H1 (cell line): Measurements from ENCODE around the gene FANK1. TPM values are rescaled to one million over a fixed set of nuclear protein-coding genes. Genes with fewer than 3 reads are reported as not detected.

ENCODE experiments used
- MAFK ChIP-seq: IDR thresholded peaks from 2 replicates; pipeline ENCODE4 v1.6.1; 2012; ENCODE audit warnings: low read depth, mild to moderate bottlenecking, improper control_type of control experiment, low read length
- SP1 ChIP-seq: IDR thresholded peaks from 2 replicates; pipeline ENCODE4 v1.6.1; 2011; ENCODE audit warnings: low read depth, low read length
- polyA plus RNA-seq, 7 experiments: library from polyadenylated mRNA; depleted of rRNA in 3 of 7; stranded (reverse) in 5 of 7; unstranded in 2 of 7; fragments of >200 nt in 5 of 7; fragments of 200-250 nt in 2 of 7; gene quantifications; 1 replicate in 5 of 7; 2 replicates in 1 of 7; 4 replicates in 1 of 7; pipeline versions ENCODE4 v1.2.1 to v1.2.3, GENCODE V29; 2011 to 2013; ENCODE audit warnings: missing spikeins in 2 of 7, mixed read lengths in 2 of 7
- total RNA-seq: library from RNA; stranded (reverse); fragmentation: NEBNext Ultra II Directional; extraction: Animal tissue kit (Norgen Biotek cat#: 25700); gene quantifications from 2 replicates; pipeline ENCODE4 v1.2.1, GENCODE V29; 2021
- TF ChIP-seq, protein P1 (sequence below): fragments of 300-600 bp; sonication (generic); IDR thresholded peaks from 2 replicates; pipeline ENCODE4 v1.7.1; 2012; ENCODE audit warnings: low read length, moderate library complexity, mild to moderate bottlenecking, inconsistent platforms; ENCODE audit not compliant: insufficient replicate concordance

The FANK1 gene
- total and polyA plus RNA-seq, 2 of the 8 experiments (the other 6 are each of a cell fraction or from before 2014, with no cell fraction given) = 1.2 TPM; not detected in 1

DNA sequence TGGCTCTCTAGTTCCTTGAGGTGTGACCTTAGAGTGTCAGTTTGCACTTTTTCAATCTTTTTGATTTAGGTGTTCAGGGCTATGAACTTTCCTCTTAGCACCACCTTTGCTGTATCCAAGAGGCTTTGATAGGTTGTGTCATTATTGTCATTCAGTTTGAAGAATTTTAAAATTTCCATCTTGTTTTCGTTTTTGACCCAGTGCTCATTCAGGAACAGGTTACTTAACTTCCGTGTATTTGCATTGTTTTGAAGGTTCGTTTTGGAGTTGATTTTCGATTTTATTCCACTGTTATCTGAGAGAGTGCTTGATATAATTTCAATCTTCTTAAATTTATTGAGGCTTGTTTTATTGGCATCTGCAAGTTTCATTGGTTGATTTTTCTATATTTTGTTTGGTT is 37.3 kb downstream of the FANK1 start (continued):
- TF ChIP-seq, protein P1, sequence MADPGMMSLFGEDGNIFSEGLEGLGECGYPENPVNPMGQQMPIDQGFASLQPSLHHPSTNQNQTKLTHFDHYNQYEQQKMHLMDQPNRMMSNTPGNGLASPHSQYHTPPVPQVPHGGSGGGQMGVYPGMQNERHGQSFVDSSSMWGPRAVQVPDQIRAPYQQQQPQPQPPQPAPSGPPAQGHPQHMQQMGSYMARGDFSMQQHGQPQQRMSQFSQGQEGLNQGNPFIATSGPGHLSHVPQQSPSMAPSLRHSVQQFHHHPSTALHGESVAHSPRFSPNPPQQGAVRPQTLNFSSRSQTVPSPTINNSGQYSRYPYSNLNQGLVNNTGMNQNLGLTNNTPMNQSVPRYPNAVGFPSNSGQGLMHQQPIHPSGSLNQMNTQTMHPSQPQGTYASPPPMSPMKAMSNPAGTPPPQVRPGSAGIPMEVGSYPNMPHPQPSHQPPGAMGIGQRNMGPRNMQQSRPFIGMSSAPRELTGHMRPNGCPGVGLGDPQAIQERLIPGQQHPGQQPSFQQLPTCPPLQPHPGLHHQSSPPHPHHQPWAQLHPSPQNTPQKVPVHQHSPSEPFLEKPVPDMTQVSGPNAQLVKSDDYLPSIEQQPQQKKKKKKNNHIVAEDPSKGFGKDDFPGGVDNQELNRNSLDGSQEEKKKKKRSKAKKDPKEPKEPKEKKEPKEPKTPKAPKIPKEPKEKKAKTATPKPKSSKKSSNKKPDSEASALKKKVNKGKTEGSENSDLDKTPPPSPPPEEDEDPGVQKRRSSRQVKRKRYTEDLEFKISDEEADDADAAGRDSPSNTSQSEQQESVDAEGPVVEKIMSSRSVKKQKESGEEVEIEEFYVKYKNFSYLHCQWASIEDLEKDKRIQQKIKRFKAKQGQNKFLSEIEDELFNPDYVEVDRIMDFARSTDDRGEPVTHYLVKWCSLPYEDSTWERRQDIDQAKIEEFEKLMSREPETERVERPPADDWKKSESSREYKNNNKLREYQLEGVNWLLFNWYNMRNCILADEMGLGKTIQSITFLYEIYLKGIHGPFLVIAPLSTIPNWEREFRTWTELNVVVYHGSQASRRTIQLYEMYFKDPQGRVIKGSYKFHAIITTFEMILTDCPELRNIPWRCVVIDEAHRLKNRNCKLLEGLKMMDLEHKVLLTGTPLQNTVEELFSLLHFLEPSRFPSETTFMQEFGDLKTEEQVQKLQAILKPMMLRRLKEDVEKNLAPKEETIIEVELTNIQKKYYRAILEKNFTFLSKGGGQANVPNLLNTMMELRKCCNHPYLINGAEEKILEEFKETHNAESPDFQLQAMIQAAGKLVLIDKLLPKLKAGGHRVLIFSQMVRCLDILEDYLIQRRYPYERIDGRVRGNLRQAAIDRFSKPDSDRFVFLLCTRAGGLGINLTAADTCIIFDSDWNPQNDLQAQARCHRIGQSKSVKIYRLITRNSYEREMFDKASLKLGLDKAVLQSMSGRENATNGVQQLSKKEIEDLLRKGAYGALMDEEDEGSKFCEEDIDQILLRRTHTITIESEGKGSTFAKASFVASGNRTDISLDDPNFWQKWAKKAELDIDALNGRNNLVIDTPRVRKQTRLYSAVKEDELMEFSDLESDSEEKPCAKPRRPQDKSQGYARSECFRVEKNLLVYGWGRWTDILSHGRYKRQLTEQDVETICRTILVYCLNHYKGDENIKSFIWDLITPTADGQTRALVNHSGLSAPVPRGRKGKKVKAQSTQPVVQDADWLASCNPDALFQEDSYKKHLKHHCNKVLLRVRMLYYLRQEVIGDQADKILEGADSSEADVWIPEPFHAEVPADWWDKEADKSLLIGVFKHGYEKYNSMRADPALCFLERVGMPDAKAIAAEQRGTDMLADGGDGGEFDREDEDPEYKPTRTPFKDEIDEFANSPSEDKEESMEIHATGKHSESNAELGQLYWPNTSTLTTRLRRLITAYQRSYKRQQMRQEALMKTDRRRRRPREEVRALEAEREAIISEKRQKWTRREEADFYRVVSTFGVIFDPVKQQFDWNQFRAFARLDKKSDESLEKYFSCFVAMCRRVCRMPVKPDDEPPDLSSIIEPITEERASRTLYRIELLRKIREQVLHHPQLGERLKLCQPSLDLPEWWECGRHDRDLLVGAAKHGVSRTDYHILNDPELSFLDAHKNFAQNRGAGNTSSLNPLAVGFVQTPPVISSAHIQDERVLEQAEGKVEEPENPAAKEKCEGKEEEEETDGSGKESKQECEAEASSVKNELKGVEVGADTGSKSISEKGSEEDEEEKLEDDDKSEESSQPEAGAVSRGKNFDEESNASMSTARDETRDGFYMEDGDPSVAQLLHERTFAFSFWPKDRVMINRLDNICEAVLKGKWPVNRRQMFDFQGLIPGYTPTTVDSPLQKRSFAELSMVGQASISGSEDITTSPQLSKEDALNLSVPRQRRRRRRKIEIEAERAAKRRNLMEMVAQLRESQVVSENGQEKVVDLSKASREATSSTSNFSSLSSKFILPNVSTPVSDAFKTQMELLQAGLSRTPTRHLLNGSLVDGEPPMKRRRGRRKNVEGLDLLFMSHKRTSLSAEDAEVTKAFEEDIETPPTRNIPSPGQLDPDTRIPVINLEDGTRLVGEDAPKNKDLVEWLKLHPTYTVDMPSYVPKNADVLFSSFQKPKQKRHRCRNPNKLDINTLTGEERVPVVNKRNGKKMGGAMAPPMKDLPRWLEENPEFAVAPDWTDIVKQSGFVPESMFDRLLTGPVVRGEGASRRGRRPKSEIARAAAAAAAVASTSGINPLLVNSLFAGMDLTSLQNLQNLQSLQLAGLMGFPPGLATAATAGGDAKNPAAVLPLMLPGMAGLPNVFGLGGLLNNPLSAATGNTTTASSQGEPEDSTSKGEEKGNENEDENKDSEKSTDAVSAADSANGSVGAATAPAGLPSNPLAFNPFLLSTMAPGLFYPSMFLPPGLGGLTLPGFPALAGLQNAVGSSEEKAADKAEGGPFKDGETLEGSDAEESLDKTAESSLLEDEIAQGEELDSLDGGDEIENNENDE = no peak
- TF ChIP-seq SP1 = no peak
- no peak for TF ChIP-seq MAFK
